Measurements from ENCODE around the gene TDRD7.

GRCh38 chr9:97536480-97536879, 124.6 kb downstream of the TDRD7 start:
- TF ChIP-seq POLR2A (IDR thresholded peaks at IDR 0.05; ENCODE audit: low read depth, low read length) = no peak
- no peak for TF ChIP-seq POLR2AphosphoS5 (IDR thresholded peaks at IDR 0.05; ENCODE audit: low read depth, low read length)
- TF ChIP-seq TAF1 (IDR thresholded peaks at IDR 0.05; ENCODE audit: borderline replicate concordance, low read depth, low read length) = no peak
